HepG2 (cell line): ENCODE data around the gene LHFPL6. TPM values are rescaled to one million over a fixed set of nuclear protein-coding genes. Genes with fewer than 3 reads are reported as not detected.

Experiments used
- ATAC-seq: fragments of 200-7000 bp; cut with Tn5 transposase; 3 replicates; pipeline ENCODE4 v1.9.1; 2020; ENCODE audit warnings: mild to moderate bottlenecking, moderate library complexity
- BruUV-seq: library from RNA; stranded (reverse); fragments of 400-500 nt; replicated peaks from 2 replicates; lab custom pipeline; 2021; lab: Mats Ljungman, UMichigan
- CTCF ChIA-PET: fragments of 300-600 bp; formaldehyde crosslinking; extraction: SDS; loops from one replicate; lab custom pipeline; 2021; ENCODE audit warnings: low total read pairs, inconsistent platforms, low intra/inter-chr PET ratio; lab: Yijun Ruan, JAX
- POLR2A ChIA-PET: fragments of 350-600 bp; sonication (Branson Sonifier 250); formaldehyde crosslinking; loops from one replicate; lab custom pipeline; 2020; ENCODE audit warnings: antibody characterized with exemption, inconsistent platforms; lab: Yijun Ruan, JAX
- DNase-seq: peaks from one replicate; pipeline ENCODE4 v3.0.0-alpha.2; 2015; ENCODE audit warnings: low spot score
- FAIRE-seq: peaks from 3 replicates; lab custom pipeline; 2011; peaks lifted over from hg19 to GRCh38; lab: Jason Lieb, UNC
- H2AFZ ChIP-seq: one replicate; pipeline ENCODE4 v1.6.1; 2011; ENCODE audit warnings: low read length, inconsistent platforms
- H3K27ac ChIP-seq: fragments of 300-600 bp; 3 replicates; pipeline ENCODE4 v1.8.0; 2011; ENCODE audit warnings: mixed run types, mild to moderate bottlenecking, mixed read lengths, low read length, inconsistent platforms; ENCODE audit not compliant: insufficient read depth; ENCODE audit errors: extremely low read length
- H3K27me3 ChIP-seq, 2 experiments: fragments of 200-600 bp in 1 of 2; 2 replicates in 1 of 2; 3 replicates in 1 of 2; pipeline versions ENCODE4 v1.6.0 to v1.8.0; 2011; ENCODE audit warnings: low read length in 2 of 2, mild to moderate bottlenecking in 2 of 2, moderate library complexity in 2 of 2, inconsistent platforms in 1 of 2; ENCODE audit not compliant: insufficient read depth in 2 of 2, control insufficient read depth in 1 of 2
- H3K36me3 ChIP-seq, 2 experiments: fragments of 200-600 bp in 1 of 2; replicated peaks in 1 of 2; 2 replicates in 1 of 2; 3 replicates in 1 of 2; pipeline versions ENCODE4 v1.5.1 to v1.8.0; 2011; ENCODE audit warnings: low read length in 2 of 2, inconsistent platforms in 1 of 2; ENCODE audit not compliant: insufficient read depth in 2 of 2, control insufficient read depth in 1 of 2
- H3K4me1 ChIP-seq: 2 replicates; pipeline ENCODE4 v1.5.1; 2012; ENCODE audit warnings: low read length, inconsistent platforms; ENCODE audit not compliant: insufficient read depth
- H3K4me2 ChIP-seq: 2 replicates; pipeline ENCODE4 v1.6.0; 2011; ENCODE audit warnings: low read depth, low read length, inconsistent platforms
- H3K4me3 ChIP-seq, 3 experiments: fragments of 200-600 bp in 1 of 3; sonication (generic), shearing (Covaris generic) in 1 of 3; replicated peaks in 1 of 3; 2 replicates each; pipeline ENCODE4 v1.5.1; 2011 to 2016; ENCODE audit warnings: low read length in 3 of 3, inconsistent platforms in 2 of 3, low read depth in 2 of 3, mild to moderate bottlenecking in 2 of 3, control low read depth in 1 of 3, mixed read lengths in 1 of 3; ENCODE audit not compliant: insufficient read depth in 1 of 3
- H3K79me2 ChIP-seq: one replicate; pipeline ENCODE4 v1.6.1; 2011; ENCODE audit warnings: low read length, inconsistent platforms; ENCODE audit not compliant: insufficient read depth
- H3K9ac ChIP-seq: 2 replicates; pipeline ENCODE4 v1.6.0; 2011; ENCODE audit warnings: mild to moderate bottlenecking, low read depth, low read length, inconsistent platforms; ENCODE audit not compliant: insufficient read depth
- H3K9me3 ChIP-seq: 2 replicates; pipeline ENCODE4 v1.5.1; 2012; ENCODE audit warnings: mild to moderate bottlenecking, low read length
- H4K20me1 ChIP-seq: 2 replicates; pipeline ENCODE4 v1.6.0; 2011; ENCODE audit warnings: inconsistent platforms, mild to moderate bottlenecking, low read length, moderate library complexity; ENCODE audit not compliant: insufficient read depth
- ARNT ChIP-seq: fragments of 450-650 bp; IDR thresholded peaks from 2 replicates; pipeline ENCODE4 v1.6.1; 2017
- ATM ChIP-seq: fragments of 450-650 bp; IDR thresholded peaks from 2 replicates; pipeline ENCODE4 v1.7.1; 2017; ENCODE audit warnings: mild to moderate bottlenecking, borderline replicate concordance
- BHLHE40 ChIP-seq: IDR thresholded peaks from 2 replicates; pipeline ENCODE4 v1.6.1; 2011; ENCODE audit warnings: low read length, improper control_type of control experiment
- GATAD2A ChIP-seq: IDR thresholded peaks from 2 replicates; pipeline ENCODE4 v1.6.1; 2016
- KLF6 ChIP-seq: IDR thresholded peaks from 2 replicates; pipeline ENCODE4 v1.8.0; 2016; ENCODE audit warnings: missing biosample characterization, missing genetic modification reagents
- NR1H2 ChIP-seq: sonication (generic); formaldehyde crosslinking; IDR thresholded peaks from 2 replicates; pipeline ENCODE4 v1.8.1; 2022; ENCODE audit warnings: low read depth, missing genetic modification reagents, borderline replicate concordance
- RBFOX2 ChIP-seq: fragments of 200-400 bp; formaldehyde crosslinking; IDR thresholded peaks from 2 replicates; pipeline ENCODE4 v1.6.1; 2017; ENCODE audit warnings: low read depth, mild to moderate bottlenecking, low read length
- SNRNP70 ChIP-seq: fragments of 200-400 bp; formaldehyde crosslinking; IDR thresholded peaks from 2 replicates; pipeline ENCODE4 v1.6.1; 2017; ENCODE audit warnings: mild to moderate bottlenecking, low read depth, low read length, moderate library complexity
- TAF15 ChIP-seq: fragments of 200-400 bp; formaldehyde crosslinking; IDR thresholded peaks from one replicate; pipeline ENCODE4 v1.6.1; 2018; ENCODE audit warnings: mild to moderate bottlenecking, low read depth, low read length; ENCODE audit not compliant: poor library complexity, severe bottlenecking
- TCF12 ChIP-seq, 2 experiments: fragments of 450-650 bp in 1 of 2; sonication (generic) in 1 of 2; formaldehyde crosslinking in 1 of 2; IDR thresholded peaks; 2 replicates each; pipeline versions ENCODE4 v1.6.1 to v1.8.0; 2017 to 2022; ENCODE audit warnings: antibody characterized with exemption in 1 of 2, mild to moderate bottlenecking in 1 of 2, missing genetic modification reagents in 1 of 2, moderate library complexity in 1 of 2
- TCF7 ChIP-seq: sonication (generic); IDR thresholded peaks from 2 replicates; pipeline ENCODE4 v1.6.1; 2016; ENCODE audit warnings: antibody characterized with exemption, low read depth
- TMF1 ChIP-seq: sonication (generic); formaldehyde crosslinking; IDR thresholded peaks from 2 replicates; pipeline ENCODE4 v1.8.1; 2022; ENCODE audit warnings: low read depth, missing genetic modification reagents
- ZFY ChIP-seq: sonication (generic); formaldehyde crosslinking; IDR thresholded peaks from 2 replicates; pipeline ENCODE4 v1.4.0; 2020; ENCODE audit warnings: missing genetic modification reagents
- ZKSCAN5 ChIP-seq: sonication (generic); formaldehyde crosslinking; IDR thresholded peaks from 2 replicates; pipeline ENCODE4 v1.5.1; 2020; ENCODE audit warnings: mild to moderate bottlenecking, missing genetic modification reagents
- ZNF713 ChIP-seq: sonication (generic); formaldehyde crosslinking; IDR thresholded peaks from 2 replicates; pipeline ENCODE4 v1.4.0; 2020; ENCODE audit warnings: mild to moderate bottlenecking, missing genetic modification reagents
- WGBS: methylation state at CpG from one replicate; pipeline ENCODE4 v1.1.6; 2017; ENCODE audit warnings: low lambda C conversion rate; 5-methylcytosine and 5-hydroxymethylcytosine counted together
- in situ Hi-C: cut with HindIII; loops from 2 replicates; pipeline ENCODE4 v1.10.0; 2017; ENCODE audit warnings: low pct_unique_long_range_greater_than_20kb; ENCODE audit not compliant: extremely low pct_ligation_motif_present
- intact Hi-C: fragments of 100-400 bp; cut with micrococcal nuclease; formaldehyde crosslinking; loops from one replicate; pipeline ENCODE4 v1.10.0; 2022; ENCODE audit not compliant: unreplicated experiment
- polyA plus RNA-seq, 8 experiments: library from polyadenylated mRNA; depleted of rRNA in 3 of 8; stranded (reverse) in 7 of 8; unstranded in 1 of 8; fragments of >200 nt; fragmentation: Illumina TruSeq in 4 of 8; extraction: Trizol in 4 of 8; gene quantifications; 2 replicates each; pipeline versions ENCODE4 v1.2.1 to v1.2.3, GENCODE V29; 2011 to 2016; ENCODE audit warnings: low read depth in 4 of 8, missing spikeins in 1 of 8, mixed read lengths in 1 of 8; ENCODE audit not compliant: insufficient read depth in 1 of 8
- total RNA-seq, 5 experiments: library from RNA; depleted of rRNA; stranded (reverse); fragments of >200 nt; fragmentation: Illumina TruSeq; extraction: Trizol; gene quantifications; 2 replicates each; pipeline ENCODE4 v1.2.3, GENCODE V29; 2016; ENCODE audit warnings: low read depth in 1 of 5
- TF ChIP-seq, protein P1 (sequence below): sonication (generic); formaldehyde crosslinking; IDR thresholded peaks from 2 replicates; pipeline ENCODE4 v1.8.0; 2022; ENCODE audit warnings: mild to moderate bottlenecking, missing genetic modification reagents; ENCODE audit not compliant: insufficient replicate concordance
- TF ChIP-seq, protein P2 (sequence below): sonication (generic); formaldehyde crosslinking; IDR thresholded peaks from 2 replicates; pipeline ENCODE4 v1.4.0; 2020; ENCODE audit warnings: missing genetic modification reagents
- TF ChIP-seq, protein P3 (sequence below): IDR thresholded peaks from 2 replicates; pipeline ENCODE4 v1.6.1; 2016; ENCODE audit warnings: low read depth, borderline replicate concordance
- TF ChIP-seq, protein P4 (sequence below): sonication (generic); formaldehyde crosslinking; IDR thresholded peaks from 2 replicates; pipeline ENCODE4 v1.8.0; 2022; ENCODE audit warnings: mild to moderate bottlenecking, missing genetic modification reagents, borderline replicate concordance
- TF ChIP-seq, protein P5 (sequence below): sonication (generic); formaldehyde crosslinking; IDR thresholded peaks from 2 replicates; pipeline ENCODE4 v1.8.1; 2023; ENCODE audit warnings: mild to moderate bottlenecking, missing genetic modification reagents

LHFPL6 gene
- total and polyA plus RNA-seq, 2 of the 13 experiments (the other 11 are each of a cell fraction or from before 2014, with no cell fraction given): not detected

DNA sequence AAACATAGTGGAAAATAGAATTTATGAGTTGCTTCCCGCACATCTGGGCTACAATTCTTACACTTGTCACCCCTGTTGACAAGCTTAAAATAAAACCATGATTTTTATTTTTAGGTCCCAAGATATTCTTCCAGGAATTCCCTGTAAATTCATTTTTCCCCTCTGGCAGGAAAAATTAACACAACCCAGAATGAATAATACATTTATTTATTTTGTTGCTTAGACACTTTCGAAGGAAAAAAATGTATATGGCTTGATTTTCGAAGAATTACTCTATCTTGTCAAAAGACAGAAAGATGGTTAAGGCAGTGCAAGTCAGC, 74.4 kb downstream of the LHFPL6 start:
- WGBS: 4% methylated on average over 3 of the region's 3 CpGs
- ChIA-PET CTCF (no interaction called here), POLR2A (no interaction called here)
- Histone ChIP-seq H4K20me1 (no peaks in the 10 kb centered on the region), H3K36me3 (no peaks in the 10 kb centered on the region), H3K4me2 (no peak overlapping the region), H3K4me3 (no peak overlapping the region), H3K4me1 (no peaks in the 10 kb centered on the region), H3K9ac (no peak overlapping the region), H3K27ac (no peak overlapping the region), H3K27me3 (no peaks in the 10 kb centered on the region), H3K9me3 (no peaks in the 10 kb centered on the region), H2AFZ (no peak overlapping the region), H3K79me2 (no peaks in the 10 kb centered on the region)
- intact Hi-C loops: no loop called here
- BruUV-seq: no TSS peak
- TF ChIP-seq KLF6 (no peak), ZFY (CRISPR knock-in tag) (no peak), GATAD2A (CRISPR knock-in tag) (no peak), BHLHE40 (no peak), TAF15 (no peak), SNRNP70 (no peak), TCF7 (no peak), TCF12 (IDR thresholded peaks at IDR 0.05) (no peak), TCF12 (CRISPR knock-in tag; IDR thresholded peaks at IDR 0.05) (no peak), ARNT (no peak), RBFOX2 (no peak), ZKSCAN5 (CRISPR knock-in tag) (no peak), TMF1 (no peak), ATM (no peak), NR1H2 (CRISPR knock-in tag) (no peak), ZNF713 (CRISPR knock-in tag) (no peak)
- TF ChIP-seq, protein P1, sequence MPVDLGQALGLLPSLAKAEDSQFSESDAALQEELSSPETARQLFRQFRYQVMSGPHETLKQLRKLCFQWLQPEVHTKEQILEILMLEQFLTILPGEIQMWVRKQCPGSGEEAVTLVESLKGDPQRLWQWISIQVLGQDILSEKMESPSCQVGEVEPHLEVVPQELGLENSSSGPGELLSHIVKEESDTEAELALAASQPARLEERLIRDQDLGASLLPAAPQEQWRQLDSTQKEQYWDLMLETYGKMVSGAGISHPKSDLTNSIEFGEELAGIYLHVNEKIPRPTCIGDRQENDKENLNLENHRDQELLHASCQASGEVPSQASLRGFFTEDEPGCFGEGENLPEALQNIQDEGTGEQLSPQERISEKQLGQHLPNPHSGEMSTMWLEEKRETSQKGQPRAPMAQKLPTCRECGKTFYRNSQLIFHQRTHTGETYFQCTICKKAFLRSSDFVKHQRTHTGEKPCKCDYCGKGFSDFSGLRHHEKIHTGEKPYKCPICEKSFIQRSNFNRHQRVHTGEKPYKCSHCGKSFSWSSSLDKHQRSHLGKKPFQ (CRISPR knock-in tag): no peak
- TF ChIP-seq, protein P2, sequence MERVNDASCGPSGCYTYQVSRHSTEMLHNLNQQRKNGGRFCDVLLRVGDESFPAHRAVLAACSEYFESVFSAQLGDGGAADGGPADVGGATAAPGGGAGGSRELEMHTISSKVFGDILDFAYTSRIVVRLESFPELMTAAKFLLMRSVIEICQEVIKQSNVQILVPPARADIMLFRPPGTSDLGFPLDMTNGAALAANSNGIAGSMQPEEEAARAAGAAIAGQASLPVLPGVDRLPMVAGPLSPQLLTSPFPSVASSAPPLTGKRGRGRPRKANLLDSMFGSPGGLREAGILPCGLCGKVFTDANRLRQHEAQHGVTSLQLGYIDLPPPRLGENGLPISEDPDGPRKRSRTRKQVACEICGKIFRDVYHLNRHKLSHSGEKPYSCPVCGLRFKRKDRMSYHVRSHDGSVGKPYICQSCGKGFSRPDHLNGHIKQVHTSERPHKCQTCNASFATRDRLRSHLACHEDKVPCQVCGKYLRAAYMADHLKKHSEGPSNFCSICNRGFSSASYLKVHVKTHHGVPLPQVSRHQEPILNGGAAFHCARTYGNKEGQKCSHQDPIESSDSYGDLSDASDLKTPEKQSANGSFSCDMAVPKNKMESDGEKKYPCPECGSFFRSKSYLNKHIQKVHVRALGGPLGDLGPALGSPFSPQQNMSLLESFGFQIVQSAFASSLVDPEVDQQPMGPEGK: no peak
- TF ChIP-seq, protein P3, sequence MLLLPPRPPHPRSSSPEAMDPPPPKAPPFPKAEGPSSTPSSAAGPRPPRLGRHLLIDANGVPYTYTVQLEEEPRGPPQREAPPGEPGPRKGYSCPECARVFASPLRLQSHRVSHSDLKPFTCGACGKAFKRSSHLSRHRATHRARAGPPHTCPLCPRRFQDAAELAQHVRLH (CRISPR knock-in tag): no peak
- TF ChIP-seq, protein P4, sequence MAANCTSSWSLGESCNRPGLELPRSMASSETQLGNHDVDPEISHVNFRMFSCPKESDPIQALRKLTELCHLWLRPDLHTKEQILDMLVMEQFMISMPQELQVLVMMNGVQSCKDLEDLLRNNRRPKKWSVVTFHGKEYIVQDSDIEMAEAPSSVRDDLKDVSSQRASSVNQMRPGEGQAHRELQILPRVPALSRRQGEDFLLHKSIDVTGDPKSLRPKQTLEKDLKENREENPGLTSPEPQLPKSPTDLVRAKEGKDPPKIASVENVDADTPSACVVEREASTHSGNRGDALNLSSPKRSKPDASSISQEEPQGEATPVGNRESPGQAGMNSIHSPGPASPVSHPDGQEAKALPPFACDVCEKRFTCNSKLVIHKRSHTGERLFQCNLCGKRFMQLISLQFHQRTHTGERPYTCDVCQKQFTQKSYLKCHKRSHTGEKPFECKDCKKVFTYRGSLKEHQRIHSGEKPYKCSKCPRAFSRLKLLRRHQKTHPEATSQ (CRISPR knock-in tag): no peak
- TF ChIP-seq, protein P5, sequence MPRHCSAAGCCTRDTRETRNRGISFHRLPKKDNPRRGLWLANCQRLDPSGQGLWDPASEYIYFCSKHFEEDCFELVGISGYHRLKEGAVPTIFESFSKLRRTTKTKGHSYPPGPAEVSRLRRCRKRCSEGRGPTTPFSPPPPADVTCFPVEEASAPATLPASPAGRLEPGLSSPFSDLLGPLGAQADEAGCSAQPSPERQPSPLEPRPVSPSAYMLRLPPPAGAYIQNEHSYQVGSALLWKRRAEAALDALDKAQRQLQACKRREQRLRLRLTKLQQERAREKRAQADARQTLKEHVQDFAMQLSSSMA (CRISPR knock-in tag): no peak
- DNase-seq (no peak), FAIRE-seq (no peak), ATAC-seq (no peak)
- in situ Hi-C loops: no loop called here
